ENCODE measurements around the gene TMEM272.

Gene TMEM272, protein sequence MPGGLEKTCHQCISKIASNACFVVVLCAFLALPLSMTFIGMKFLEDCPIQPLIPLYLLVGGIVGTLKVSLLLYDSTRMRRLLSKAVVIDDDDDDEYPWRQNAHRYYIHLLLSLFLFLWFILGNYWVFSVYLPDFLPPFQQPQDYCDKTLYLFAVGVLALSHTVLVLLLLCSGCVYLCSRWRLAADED

DNA sequence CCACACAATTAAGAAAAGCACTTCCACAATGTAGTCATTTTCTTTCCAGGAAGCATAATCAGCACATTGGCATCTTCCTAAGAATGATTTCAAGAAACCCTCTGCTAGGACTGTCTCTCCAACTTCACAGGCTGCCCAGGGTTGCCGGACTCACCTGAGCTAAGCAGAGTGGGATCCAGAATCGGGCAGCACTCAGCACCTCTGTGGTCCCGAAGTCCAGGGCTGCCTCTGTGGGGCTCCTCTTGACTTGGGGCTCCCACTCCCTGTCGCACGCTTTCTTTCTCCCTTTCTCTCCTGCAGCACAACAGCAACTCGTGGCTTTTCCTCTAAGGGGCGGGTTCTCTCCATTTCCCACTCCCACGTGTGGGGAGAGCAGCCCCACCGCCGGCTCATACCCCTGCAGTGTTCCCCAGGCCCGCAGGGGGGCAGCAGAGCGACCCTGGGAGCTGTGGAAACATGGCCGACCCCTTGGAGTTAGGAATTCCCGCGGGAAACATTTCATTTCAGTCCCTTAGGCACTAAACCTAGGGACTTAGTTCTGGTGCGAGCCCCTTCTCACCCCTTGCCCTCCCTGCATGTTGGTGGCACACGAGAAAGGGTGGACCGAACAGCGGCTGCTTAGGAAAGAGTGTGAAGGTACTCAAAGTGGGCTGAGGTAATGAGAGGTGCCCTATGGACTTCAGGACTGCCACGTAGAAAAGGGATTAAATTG is at the start of gene TMEM272:
TSS of gene TMEM272 (minus strand) at position 316 of the 712 bp plus-strand sequence. CDS start 6,647 bp downstream, outside the sequence.
- no peak for DNase-seq (ENCODE audit: low read depth, low spot score)

GRCh38 chr13:51894239-51894638 is 49.3 kb upstream of the TMEM272 start:
- DNase-seq (ENCODE audit: low read depth, low spot score): no peak

DNA sequence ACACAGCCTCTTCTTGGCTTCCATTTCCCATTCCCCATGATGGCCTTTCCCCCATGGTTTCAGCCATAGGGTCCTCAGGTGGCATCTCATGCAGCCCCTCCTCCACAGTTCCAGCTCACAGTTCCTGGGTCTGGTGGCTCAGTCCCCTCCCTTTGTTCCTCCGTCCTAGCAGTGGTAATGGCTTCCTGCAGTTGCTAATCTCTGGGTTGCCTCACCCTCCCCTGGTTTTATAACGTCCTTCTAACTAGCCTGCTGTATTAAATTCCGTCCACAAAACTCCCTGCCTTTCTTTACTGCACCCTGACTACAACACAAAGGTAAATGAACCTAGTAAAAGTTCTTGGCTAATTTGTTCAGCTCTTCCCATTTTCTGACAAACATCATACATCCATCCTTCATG is 47.7 kb upstream of the TMEM272 start:
- no peak for DNase-seq (ENCODE audit: low read depth, low spot score)

DNA sequence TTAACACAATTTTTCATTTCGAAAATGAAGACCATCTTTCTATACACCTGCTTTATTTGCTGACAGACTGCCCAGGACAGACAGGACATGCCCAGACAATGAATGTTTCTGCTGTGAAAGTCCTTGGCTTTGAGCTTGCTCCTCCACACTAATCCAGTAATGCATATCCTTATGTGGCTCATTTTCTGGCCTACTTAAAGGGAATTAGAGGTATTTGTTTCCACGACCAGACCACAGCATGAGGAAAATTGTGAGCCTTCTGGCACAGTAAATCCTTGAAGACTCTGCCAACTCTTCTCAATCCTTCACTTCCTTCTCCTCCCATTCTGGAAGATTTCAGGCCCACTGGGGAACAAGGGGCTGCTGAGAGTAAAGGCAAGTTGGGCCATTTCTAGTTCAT is 42.5 kb upstream of the TMEM272 start:
- no peak for DNase-seq (ENCODE audit: low read depth, low spot score)

- DNase-seq (ENCODE audit: low read depth, low spot score): no peak
Observed at GRCh38 chr13:51885651-51886050, 40.7 kb upstream of the TMEM272 start.

GRCh38 chr13:51883226-51883600 is 38.2 kb upstream of the TMEM272 start:
- no peak for DNase-seq (ENCODE audit: low read depth, low spot score)

- no peak for DNase-seq (ENCODE audit: low read depth, low spot score)
Observed at GRCh38 chr13:51882570-51883225, 37.7 kb upstream of the TMEM272 start.

GRCh38 chr13:51881296-51881695 is 36.3 kb upstream of the TMEM272 start:
- no peak for DNase-seq (ENCODE audit: low read depth, low spot score)

GRCh38 chr13:51879133-51879532 is 34.2 kb upstream of the TMEM272 start:
- DNase-seq (ENCODE audit: low read depth, low spot score): no peak

DNA sequence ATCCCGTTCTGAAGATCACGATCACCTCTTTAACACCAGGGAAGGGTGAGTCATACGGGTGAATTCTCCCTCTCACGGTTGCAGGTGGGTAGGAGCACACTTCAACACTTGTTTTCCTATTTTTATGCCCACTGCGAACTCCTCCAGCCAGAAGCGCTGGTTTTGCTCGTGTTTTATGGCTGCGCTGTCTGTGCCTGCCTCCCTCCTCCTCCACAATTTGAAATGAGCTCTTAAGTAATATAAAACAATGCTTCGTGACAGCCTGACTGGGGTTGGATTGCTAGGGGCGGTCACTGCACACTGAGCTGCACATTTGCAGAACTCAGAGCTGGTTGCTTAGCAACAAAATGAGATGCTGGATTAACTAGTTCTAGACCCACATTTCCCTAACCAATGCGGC is 29.7 kb upstream of the TMEM272 start:
- DNase-seq (ENCODE audit: low read depth, low spot score): no peak

DNA sequence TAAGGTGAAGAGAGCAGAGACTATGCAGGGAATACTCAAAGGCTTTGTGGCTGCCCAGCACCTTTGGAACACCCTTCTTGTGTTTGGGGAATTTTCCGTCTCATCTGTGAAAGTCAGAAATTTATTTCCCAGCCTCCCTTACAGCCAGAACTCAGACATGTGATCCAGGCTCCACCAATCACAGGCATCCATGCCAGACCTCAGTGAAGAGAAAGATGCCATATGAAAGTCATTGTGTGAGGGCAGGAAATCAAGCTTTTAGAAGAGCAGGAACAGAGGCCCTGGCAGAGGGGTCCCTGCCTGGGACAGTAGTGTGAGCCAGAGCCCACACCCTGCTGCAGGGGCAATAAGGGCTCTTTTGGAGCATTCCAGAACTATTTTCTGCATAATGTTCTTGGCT is 28.9 kb upstream of the TMEM272 start:
- DNase-seq (ENCODE audit: low read depth, low spot score): no peak

- no peak for DNase-seq (ENCODE audit: low read depth, low spot score)
Observed at GRCh38 chr13:51873117-51873798, 28.3 kb upstream of the TMEM272 start.

- no peak for DNase-seq (ENCODE audit: low read depth, low spot score)
Observed at GRCh38 chr13:51870616-51871015, 25.6 kb upstream of the TMEM272 start.

DNA sequence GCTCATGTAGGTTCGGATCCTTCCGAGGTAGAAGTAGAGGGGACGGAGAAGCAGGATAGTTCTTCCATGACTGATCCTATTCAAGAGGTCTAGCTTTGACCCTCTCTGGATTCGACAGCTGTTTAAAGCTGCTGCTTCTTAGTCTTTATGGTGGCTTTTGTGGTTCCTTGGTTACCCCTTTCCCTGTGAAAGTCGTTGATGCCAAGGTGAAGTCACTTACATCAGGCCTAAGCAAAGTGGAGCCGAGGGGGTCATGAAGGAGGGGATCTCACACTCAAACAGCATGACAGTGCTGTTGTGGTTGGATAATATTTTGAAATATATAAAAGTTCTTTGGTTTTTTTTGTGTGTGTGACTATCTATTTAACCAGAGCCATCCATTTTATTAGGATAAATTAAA is 24.9 kb upstream of the TMEM272 start:
- no peak for DNase-seq (ENCODE audit: low read depth, low spot score)

DNA sequence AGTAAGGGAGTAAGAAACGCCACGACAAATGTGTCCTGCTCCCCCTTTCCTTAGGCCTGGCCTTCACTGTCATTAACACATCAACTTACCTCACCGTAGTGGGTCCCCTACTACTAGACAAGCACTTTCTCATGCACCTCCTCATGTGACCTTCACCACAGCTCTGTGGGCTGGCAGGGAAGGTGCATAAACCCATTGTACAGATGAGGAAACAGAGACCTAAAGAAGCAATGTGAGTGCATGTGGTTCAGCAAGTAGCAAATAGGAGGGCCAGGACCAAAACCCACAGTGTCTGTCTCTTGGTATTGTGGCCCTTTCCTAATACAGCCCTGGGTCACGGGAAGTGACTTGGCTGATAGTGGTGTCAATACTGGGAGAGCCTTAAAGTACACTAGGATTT is 22.1 kb upstream of the TMEM272 start:
- DNase-seq (ENCODE audit: low read depth, low spot score): no peak

GRCh38 chr13:51865838-51866237 is 20.9 kb upstream of the TMEM272 start:
- no peak for DNase-seq (ENCODE audit: low read depth, low spot score)

DNA sequence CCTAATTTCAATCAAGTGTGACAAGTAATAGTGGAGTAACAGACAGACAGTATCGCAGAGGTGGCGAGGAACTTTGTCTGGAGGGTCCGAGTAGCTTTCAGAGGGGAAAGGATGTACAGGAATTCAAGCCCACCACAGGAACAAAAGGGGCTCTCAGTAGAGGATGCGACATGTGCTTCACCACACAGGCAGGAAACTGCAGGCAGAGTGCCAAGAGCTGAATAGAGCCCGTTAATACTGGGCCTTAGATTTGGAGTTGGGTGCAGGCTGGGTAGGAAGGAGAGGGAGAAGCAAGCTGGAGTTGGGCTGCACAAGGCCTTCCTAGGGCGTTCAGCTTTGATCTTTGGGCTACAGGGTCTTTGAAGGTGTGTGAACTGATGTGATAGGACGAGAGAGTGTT is 18.0 kb upstream of the TMEM272 start:
- no peak for DNase-seq (ENCODE audit: low read depth, low spot score)

DNA sequence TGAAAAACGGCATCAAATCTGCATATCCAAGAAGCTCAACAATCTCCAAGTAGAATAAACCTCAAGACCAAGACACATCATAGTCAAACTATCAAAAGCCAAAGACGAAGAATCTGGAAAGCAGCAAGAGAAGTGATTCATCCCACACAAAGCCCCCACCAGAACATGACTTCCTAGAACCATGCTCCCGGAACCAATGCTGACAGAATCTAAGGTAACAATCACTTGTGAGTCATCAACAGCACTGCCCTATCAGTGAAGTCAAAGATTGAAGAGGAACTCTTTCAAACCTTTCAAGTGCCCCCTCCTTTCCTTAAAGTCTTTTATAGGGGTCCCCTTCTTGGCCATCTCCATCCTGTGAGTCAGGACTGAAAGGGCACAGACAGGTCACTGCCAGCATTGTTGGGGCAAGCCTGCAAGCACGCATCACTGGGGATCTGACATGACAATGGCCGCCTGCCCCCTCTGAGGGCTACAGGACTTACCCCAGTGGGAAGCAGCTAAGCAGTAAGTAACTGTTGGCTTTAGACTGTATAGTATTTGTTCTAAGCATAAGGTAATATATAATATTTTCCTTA is 16.8 kb upstream of the TMEM272 start, which contains the start of gene CCDC70:
TSS of gene CCDC70 (plus strand) at position 247 of the 578 bp plus-strand sequence. CDS start 3,443 bp downstream, outside the sequence.
- no peak for DNase-seq (ENCODE audit: low read depth, low spot score)

GRCh38 chr13:51858433-51859247 is 13.7 kb upstream of the TMEM272 start:
- no peak for DNase-seq (ENCODE audit: low read depth, low spot score)

DNA sequence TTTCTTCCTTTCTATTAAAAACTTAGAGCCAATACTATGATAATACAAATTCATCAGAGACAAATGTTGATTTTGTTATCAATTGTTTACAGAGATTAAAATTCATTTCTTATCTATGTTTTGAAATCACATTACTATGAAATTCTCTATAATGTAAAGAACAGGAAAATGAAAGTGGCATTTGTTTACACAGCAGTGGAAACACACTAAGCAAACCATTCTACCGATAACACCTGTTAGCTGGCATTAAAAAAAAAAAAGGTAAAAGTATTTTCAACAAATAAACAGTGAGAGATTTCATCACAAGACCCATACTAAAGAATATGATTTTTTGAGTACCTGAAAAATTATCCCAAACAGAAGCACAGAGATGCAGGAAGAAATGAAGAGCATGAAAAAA is 12.0 kb upstream of the TMEM272 start:
- DNase-seq (ENCODE audit: low read depth, low spot score): no peak

Measured in activated CD4-positive, CD25-positive, alpha-beta regulatory T cell treated with anti-CD3 and anti-CD28 coated beads, Interleukin-2, amount 50 U/mL, for 16 hours (primary cell).